Keratinocyte (primary cell): ENCODE results near the gene CCNY. TPM values are rescaled to one million over a fixed set of nuclear protein-coding genes. Genes with fewer than 3 reads are reported as not detected.

Experiments
- DNase-seq: peaks from one replicate; pipeline ENCODE4 v3.0.0-alpha.2; 2011; ENCODE audit warnings: low read depth, missing footprints, low spot score
- FAIRE-seq: peaks from 2 replicates; lab custom pipeline; 2011; peaks lifted over from hg19 to GRCh38; lab: Jason Lieb, UNC
- H2AFZ ChIP-seq: 2 replicates; pipeline ENCODE4 v1.6.0; 2012; ENCODE audit warnings: low read length, control low read depth, inconsistent platforms; ENCODE audit not compliant: control insufficient read depth
- H3K27ac ChIP-seq: 2 replicates; pipeline ENCODE4 v1.5.1; 2011; ENCODE audit warnings: low read length; ENCODE audit not compliant: control insufficient read depth, insufficient read depth
- H3K27me3 ChIP-seq: 3 replicates; pipeline ENCODE4 v1.6.0; 2011; ENCODE audit warnings: low read length; ENCODE audit not compliant: control insufficient read depth, insufficient read depth; ENCODE audit errors: extremely low read depth
- H3K36me3 ChIP-seq, 2 experiments: 2 replicates in 1 of 2; 3 replicates in 1 of 2; pipeline ENCODE4 v1.5.1; 2011; ENCODE audit warnings: low read length in 2 of 2, mild to moderate bottlenecking in 1 of 2; ENCODE audit not compliant: control insufficient read depth in 2 of 2, insufficient read depth in 2 of 2; ENCODE audit errors: extremely low read depth in 1 of 2
- H3K4me1 ChIP-seq: 3 replicates; pipeline ENCODE4 v1.5.1; 2011; ENCODE audit warnings: low read length; ENCODE audit not compliant: control insufficient read depth, insufficient read depth; ENCODE audit errors: extremely low read depth
- H3K4me2 ChIP-seq: 3 replicates; pipeline ENCODE4 v1.6.0; 2011; ENCODE audit warnings: low read depth, low read length; ENCODE audit not compliant: control insufficient read depth, insufficient read depth; ENCODE audit errors: extremely low read depth
- H3K4me3 ChIP-seq, 3 experiments: fragments of 200-600 bp in 1 of 3; sonication (generic) in 1 of 3; 2 replicates in 2 of 3; 3 replicates in 1 of 3; pipeline ENCODE4 v1.5.1; 2011 to 2016; ENCODE audit warnings: low read length in 3 of 3, mild to moderate bottlenecking in 3 of 3, control low read depth in 2 of 3, inconsistent platforms in 1 of 3, low read depth in 1 of 3, mixed read lengths in 1 of 3, mixed run types in 1 of 3, moderate library complexity in 1 of 3; ENCODE audit not compliant: control insufficient read depth in 2 of 3, insufficient read depth in 2 of 3; ENCODE audit errors: extremely low read depth in 1 of 3
- H3K79me2 ChIP-seq: 2 replicates; pipeline ENCODE4 v1.6.0; 2012; ENCODE audit warnings: low read length; ENCODE audit not compliant: control insufficient read depth, insufficient read depth
- H3K9ac ChIP-seq: 3 replicates; pipeline ENCODE4 v1.6.0; 2011; ENCODE audit warnings: low read length; ENCODE audit not compliant: control insufficient read depth, insufficient read depth; ENCODE audit errors: extremely low read depth
- H3K9me1 ChIP-seq: 3 replicates; pipeline ENCODE4 v1.6.0; 2011; ENCODE audit warnings: low read length; ENCODE audit not compliant: control insufficient read depth, insufficient read depth; ENCODE audit errors: extremely low read depth
- H3K9me3 ChIP-seq: 2 replicates; pipeline ENCODE4 v1.5.1; 2012; ENCODE audit warnings: low read depth, low read length; ENCODE audit not compliant: control insufficient read depth
- H4K20me1 ChIP-seq: 3 replicates; pipeline ENCODE4 v1.6.0; 2011; ENCODE audit warnings: low read length; ENCODE audit not compliant: control insufficient read depth, insufficient read depth; ENCODE audit errors: extremely low read depth
- EZH2 ChIP-seq: IDR thresholded peaks from one replicate; pipeline ENCODE4 v1.6.1; 2012; ENCODE audit warnings: inconsistent platforms, mild to moderate bottlenecking, low read length, moderate library complexity
- dilution Hi-C: fragments of 300-500 bp; cut with MboI; formaldehyde crosslinking; loops from one replicate; pipeline ENCODE4 v1.7.0; 2020; ENCODE audit warnings: low sequenced_read_pairs; ENCODE audit not compliant: extremely low pct_ligation_motif_present
- polyA plus RNA-seq, 5 experiments: library from polyadenylated mRNA; depleted of rRNA in 3 of 5; stranded (reverse) in 3 of 5; stranded (forward) in 1 of 5; unstranded in 1 of 5; fragments of >200 nt; gene quantifications; 1 replicate in 1 of 5; 2 replicates in 3 of 5; 3 replicates in 1 of 5; pipeline versions ENCODE4 v1.2.1 to v1.2.3, GENCODE V29; 2011 to 2012; ENCODE audit warnings: missing spikeins in 2 of 5, low read depth in 1 of 5, low replicate concordance in 1 of 5
- TF ChIP-seq, protein P1 (sequence below), 3 experiments: IDR thresholded peaks in 1 of 3; conservative IDR thresholded peaks in 1 of 3; optimal IDR thresholded peaks in 1 of 3; 2 replicates in 2 of 3; 3 replicates in 1 of 3; pipeline versions ENCODE3 to v1.5.1; 2011; ENCODE audit warnings: low read length in 3 of 3, mild to moderate bottlenecking in 3 of 3, moderate library complexity in 2 of 3, control low read depth in 1 of 3, inconsistent platforms in 1 of 3; ENCODE audit not compliant: insufficient read depth in 2 of 3; ENCODE audit errors: extremely low read depth in 1 of 3

The CCNY gene
- polyA plus RNA-seq, 1 donor (not counting 4 experiments of a cell fraction or from before 2014, with no cell fraction given) = 58.9 TPM

DNA sequence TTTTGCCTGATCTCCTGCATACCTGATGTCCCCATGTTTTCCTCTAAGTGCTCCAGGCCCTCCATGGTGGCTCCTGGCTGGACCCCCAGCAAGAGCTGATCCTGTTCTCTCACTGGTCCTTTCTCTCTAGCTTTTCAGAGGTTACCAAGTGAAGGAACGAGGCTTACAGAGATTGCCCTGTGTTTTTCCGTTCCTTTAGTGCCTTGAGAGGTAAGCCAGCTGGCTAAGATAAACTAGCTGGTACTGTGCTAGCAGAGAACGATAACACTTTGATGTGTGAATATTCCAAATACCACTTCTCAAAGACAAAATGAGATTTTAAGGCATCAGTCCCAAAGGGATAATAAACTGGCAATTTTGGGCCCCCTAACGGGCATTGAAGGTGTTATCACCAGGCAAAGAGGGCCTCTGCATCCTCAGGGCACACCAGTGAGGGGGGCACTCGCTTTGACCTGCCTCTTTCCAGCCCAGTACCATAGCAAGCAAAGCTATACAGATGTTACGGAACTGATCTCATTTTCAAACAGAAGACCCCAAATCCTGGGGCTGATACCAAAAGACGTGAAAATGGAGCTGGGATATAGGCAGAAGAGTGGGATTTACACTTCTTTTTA, 8.4 kb upstream of the CCNY start:
- dilution Hi-C loops = no loop called here
- H3K4me3 ChIP-seq = no peak overlapping the region

DNA sequence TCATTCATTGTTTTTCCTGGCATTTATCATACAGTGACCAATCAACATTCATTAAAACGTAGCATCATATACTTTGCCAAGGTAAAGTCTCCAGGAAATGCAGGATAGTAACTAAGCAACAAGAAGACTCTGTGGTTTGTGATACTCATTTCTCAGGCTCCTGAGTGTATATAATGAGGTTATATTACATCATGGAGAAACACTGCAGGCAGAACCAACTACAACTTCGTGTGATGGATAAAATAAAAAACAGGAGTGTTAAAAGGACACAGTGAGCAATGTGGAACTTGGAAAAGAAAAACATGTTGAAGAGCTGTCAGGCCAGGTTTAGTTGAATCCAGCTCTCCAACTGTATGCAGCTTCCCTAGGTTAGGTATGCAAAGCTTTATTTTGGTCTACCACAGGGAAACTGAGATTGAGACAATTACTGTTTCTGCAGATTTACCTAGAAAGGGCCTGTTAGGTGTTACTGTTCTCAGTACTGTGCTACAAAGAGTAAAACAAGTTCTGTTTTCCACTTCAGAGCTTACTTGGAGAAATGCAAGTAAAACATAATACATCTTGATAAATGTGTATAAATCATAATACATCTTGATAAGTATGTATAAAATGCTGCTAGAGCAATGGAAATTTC, 7.8 kb upstream of the CCNY start:
- Histone ChIP-seq H3K9ac (no peak overlapping the region), H4K20me1 (peaks cover 2% of the 10 kb centered on the region), H3K27me3 (no peaks in the 10 kb centered on the region), H3K9me3 (no peaks in the 10 kb centered on the region), H3K9me1 (no peaks in the 10 kb centered on the region), H3K4me3 (no peak overlapping the region), H2AFZ (no peak overlapping the region), H3K36me3 (peaks cover 0 to under 1% of the 10 kb centered on the region in 2 experiments), H3K4me1 (peaks cover 18% of the 10 kb centered on the region), H3K27ac (no peak overlapping the region), H3K79me2 (peaks cover 38% of the 10 kb centered on the region), H3K4me2 (no peak overlapping the region)
- TF ChIP-seq EZH2 = no peak
- TF ChIP-seq, protein P1, sequence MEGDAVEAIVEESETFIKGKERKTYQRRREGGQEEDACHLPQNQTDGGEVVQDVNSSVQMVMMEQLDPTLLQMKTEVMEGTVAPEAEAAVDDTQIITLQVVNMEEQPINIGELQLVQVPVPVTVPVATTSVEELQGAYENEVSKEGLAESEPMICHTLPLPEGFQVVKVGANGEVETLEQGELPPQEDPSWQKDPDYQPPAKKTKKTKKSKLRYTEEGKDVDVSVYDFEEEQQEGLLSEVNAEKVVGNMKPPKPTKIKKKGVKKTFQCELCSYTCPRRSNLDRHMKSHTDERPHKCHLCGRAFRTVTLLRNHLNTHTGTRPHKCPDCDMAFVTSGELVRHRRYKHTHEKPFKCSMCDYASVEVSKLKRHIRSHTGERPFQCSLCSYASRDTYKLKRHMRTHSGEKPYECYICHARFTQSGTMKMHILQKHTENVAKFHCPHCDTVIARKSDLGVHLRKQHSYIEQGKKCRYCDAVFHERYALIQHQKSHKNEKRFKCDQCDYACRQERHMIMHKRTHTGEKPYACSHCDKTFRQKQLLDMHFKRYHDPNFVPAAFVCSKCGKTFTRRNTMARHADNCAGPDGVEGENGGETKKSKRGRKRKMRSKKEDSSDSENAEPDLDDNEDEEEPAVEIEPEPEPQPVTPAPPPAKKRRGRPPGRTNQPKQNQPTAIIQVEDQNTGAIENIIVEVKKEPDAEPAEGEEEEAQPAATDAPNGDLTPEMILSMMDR (optimal IDR thresholded peaks at IDR 0.05 in 1 of 3, IDR thresholded peaks at IDR 0.05 in 1 of 3, conservative IDR thresholded peaks at IDR 0.05 in 1 of 3; ENCODE audit: extremely low read depth in 1 of 3, insufficient read depth in 2 of 3, low read length in 3 of 3) = no peak
- FAIRE-seq (no peak), DNase-seq (no peak)
- dilution Hi-C loops = no loop called here

More for the DNA sequence above, 8.4 kb upstream of the CCNY start:
- H3K9ac ChIP-seq = no peak overlapping the region
- H4K20me1 ChIP-seq = peaks cover 2% of the 10 kb centered on the region
- peaks cover 17% of the 10 kb centered on the region for H3K4me1 ChIP-seq
- H3K27ac ChIP-seq = no peak overlapping the region
- no peak overlapping the region for H2AFZ ChIP-seq
- DNase-seq (no peak), FAIRE-seq (no peak)
- peaks cover 37% of the 10 kb centered on the region for H3K79me2 ChIP-seq
- no peak overlapping the region for H3K4me2 ChIP-seq
- TF ChIP-seq, protein P1 (optimal IDR thresholded peaks at IDR 0.05 in 1 of 3, IDR thresholded peaks at IDR 0.05 in 1 of 3, conservative IDR thresholded peaks at IDR 0.05 in 1 of 3; ENCODE audit: extremely low read depth in 1 of 3, insufficient read depth in 2 of 3, low read length in 3 of 3) = no peak
- no peak for TF ChIP-seq EZH2
- H3K27me3 ChIP-seq = no peaks in the 10 kb centered on the region
- no peaks in the 10 kb centered on the region for H3K9me1 ChIP-seq
- H3K36me3 ChIP-seq = no peaks in the 10 kb centered on the region
- no peaks in the 10 kb centered on the region for H3K9me3 ChIP-seq
